ENCODE data around the gene CWC25. TPM values are rescaled to one million over a fixed set of nuclear protein-coding genes. Genes with fewer than 3 reads are reported as not detected.

The CWC25 gene
- 5.1 and 12.2 TPM in 2 replicates for total RNA-seq

DNA sequence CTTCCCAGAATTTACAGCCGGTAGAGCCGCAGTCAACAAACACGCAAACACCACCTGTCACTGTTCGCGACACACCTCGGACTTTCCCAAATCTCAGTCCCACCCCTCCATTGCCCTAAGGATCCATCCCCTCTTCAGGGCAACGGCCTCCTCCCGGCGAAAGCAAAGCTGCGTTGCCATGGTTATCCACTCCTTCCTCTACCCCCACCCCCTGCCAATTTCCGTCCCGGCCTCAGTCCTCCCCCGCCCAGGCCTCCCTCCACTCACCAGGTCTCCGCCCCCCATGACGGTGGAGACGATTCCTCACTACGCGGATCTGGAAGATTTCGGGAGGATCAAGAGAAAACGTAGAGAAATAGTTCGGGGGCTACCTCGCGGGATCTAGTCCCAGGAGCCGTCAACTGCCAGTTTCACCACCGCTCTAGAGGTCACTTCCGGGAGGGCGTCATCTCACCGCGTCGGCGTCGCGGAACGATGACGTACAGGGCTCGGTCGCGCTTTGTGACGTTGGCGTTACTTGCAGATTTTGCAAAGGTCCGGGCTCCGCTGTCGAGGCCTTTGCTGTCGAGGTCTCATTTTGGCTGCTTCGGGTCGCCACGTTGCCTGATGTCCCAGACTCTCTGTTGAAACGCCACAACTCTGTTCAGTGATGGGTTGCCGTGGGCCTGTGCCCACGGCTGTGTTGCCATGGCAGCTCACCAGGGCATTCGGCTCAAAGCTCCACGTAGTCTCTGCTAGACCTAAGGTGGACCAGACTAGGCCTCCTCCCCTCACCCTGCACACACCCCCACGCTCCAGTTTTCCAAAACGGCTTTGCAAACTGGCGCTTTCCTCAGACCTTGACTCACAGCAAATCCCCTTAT lies at the start of gene CWC25:
Gene CWC25, minus strand, starts transcription at position 423 of the 863 bp plus-strand sequence. Its CDS starts 138 bp downstream, at position 285.

GRCh38 chr17:38869526-38870258 lies 44.6 kb upstream of the CWC25 start, which contains the start of gene LASP1:
TSS of gene LASP1 (plus strand) at chr17:38870058. CDS start at chr17:38870190, 132 bp downstream.

GRCh38 chr17:38853292-38854219 lies 28.4 kb upstream of the CWC25 start, which contains the start of gene RPL23:
TSS of gene RPL23 (minus strand) at chr17:38853721. CDS start at chr17:38853710, 11 bp downstream.

GRCh38 chr17:38799501-38800236 lies 25.5 kb downstream of the CWC25 start, which contains the start of gene PIP4K2B:
TSS of gene PIP4K2B (minus strand) at chr17:38799556. CDS start at chr17:38799424, 132 bp downstream.

DNA sequence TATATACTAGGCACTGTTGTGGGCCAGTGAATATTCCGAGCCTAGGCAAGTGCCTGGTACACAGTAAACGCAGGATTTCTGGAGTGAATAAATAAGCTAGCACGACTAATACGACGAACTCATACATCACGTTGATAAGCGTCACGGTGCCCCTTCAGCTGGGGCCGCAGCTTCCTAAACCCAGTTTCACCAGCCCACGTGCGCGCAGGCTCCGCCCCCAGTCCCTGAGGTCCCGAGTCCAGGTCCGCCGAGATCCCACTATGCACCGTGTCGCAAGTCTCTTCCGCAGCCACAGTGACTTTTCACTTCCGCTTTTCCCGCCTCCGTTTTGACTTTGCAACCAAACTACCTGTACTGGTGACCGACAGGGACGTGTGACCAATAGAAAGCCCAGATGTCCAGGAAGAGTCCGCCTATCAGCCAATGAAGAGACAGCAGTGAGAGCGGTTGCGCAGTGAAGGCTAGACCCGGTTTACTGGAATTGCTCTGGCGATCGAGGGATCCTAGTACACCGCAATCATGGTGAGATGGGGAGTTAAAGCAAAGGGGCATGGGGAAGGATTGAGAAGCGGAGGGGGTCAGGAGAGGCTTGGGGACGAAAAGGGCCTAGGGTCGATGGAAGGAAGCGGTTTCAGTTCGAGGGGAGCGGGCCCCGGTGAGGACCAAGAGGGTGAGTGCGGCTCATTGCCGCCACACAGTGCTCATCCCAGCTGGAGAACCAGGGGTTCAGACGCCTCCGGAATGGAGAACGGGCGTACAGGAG lies 72.6 kb downstream of the CWC25 start, which contains the start of gene PSMB3:
Gene PSMB3, plus strand, starts transcription at position 434 of the 763 bp plus-strand sequence. Its CDS starts 86 bp downstream, at position 520.

Small RNA genes within 50 kb of the gene (small RNA-seq; reads per million reads assigned to genes)
- 0.14 reads per million for gene MIR4727
- not detected for gene RNU6-866P
- gene SNORA21, result not detected
- not detected for gene SNORA21B

Other genes with a start within 250 kb of the CWC25 start
- 0.22 TPM in 1 of 2 replicates, not detected in the other for gene SRCIN1, start 219.4 kb downstream of the CWC25 start, total RNA-seq
- gene EPOP, start 150.4 kb downstream of the CWC25 start, total RNA-seq, result 2.4 and 6.2 TPM in 2 replicates
- 42.8 and 49.0 TPM in 2 replicates for gene MLLT6, start 120.0 kb downstream of the CWC25 start, total RNA-seq
- 3.5 and 4.3 TPM in 2 replicates for gene CISD3, start 95.0 kb downstream of the CWC25 start, total RNA-seq
- 3.4 and 6.3 TPM in 2 replicates for gene PCGF2, start 77.0 kb downstream of the CWC25 start, total RNA-seq
- 150 and 406 TPM in 2 replicates for gene PSMB3, start 72.6 kb downstream of the CWC25 start, total RNA-seq
- gene PIP4K2B, start 25.8 kb downstream of the CWC25 start, total RNA-seq, result 36.5 and 39.0 TPM in 2 replicates
- 684 and 1,544 TPM in 2 replicates for gene RPL23, start 28.4 kb upstream of the CWC25 start, total RNA-seq
- gene LASP1, start 44.7 kb upstream of the CWC25 start, total RNA-seq, result 243 and 373 TPM in 2 replicates
- under 0.01 TPM in 1 of 2 replicates, not detected in the other for gene FBXO47, start 142.1 kb upstream of the CWC25 start, total RNA-seq

Measured in placental epithelial cell (primary cell).